ENCODE results near the gene SIGLEC11. TPM values are rescaled to one million over a fixed set of nuclear protein-coding genes. Genes with fewer than 3 reads are reported as not detected.
A peak's percentile ranks its signal among the peaks of the same experiment; 100 is the strongest.

Gene SIGLEC11
- total and polyA plus RNA-seq, 2 of the 13 experiments (the other 11 are each of a cell fraction or from before 2014, with no cell fraction given) = not detected

GRCh38 chr19:49929121-49929610, 31.8 kb downstream of the SIGLEC11 start, which contains the start of the genes ATF5 and NUP62 (continued):
- peak; percentile 100 for TF ChIP-seq ZNF687 (CRISPR knock-in tag; IDR thresholded peaks at IDR 0.05)
- TF ChIP-seq NFYB (CRISPR knock-in tag; IDR thresholded peaks at IDR 0.05) = peak; percentile 3; the same call in 1 of the 2 replicates
- 0 out of 2 replicates have a peak, but pooled peaks have one; percentile 71 for TF ChIP-seq BATF2 (CRISPR knock-in tag; IDR thresholded peaks at IDR 0.05)
- peak; percentile 77 to 88; a peak in 3 of 4 replicates for TF ChIP-seq HMGXB4 (CRISPR knock-in tag; IDR thresholded peaks at IDR 0.05; ENCODE audit: borderline replicate concordance in 1 of 2, low read depth in 1 of 2)
- peak; percentile 75; the same call in 1 of the 2 replicates for TF ChIP-seq MYNN (CRISPR knock-in tag; IDR thresholded peaks at IDR 0.05; ENCODE audit: low read depth)
- peak; percentile 92 for TF ChIP-seq GATAD1 (CRISPR knock-in tag; IDR thresholded peaks at IDR 0.05)
- TF ChIP-seq ZNF530 (CRISPR knock-in tag; IDR thresholded peaks at IDR 0.05; ENCODE audit: low read depth) = no peak; the same call in 1 of the 2 replicates
- peak; percentile 63 for TF ChIP-seq AHDC1 (CRISPR knock-in tag; IDR thresholded peaks at IDR 0.05; ENCODE audit: borderline replicate concordance)
- TF ChIP-seq KDM3A (CRISPR knock-in tag; IDR thresholded peaks at IDR 0.05; ENCODE audit: low read depth) = no peak; the same call in 1 of the 2 replicates
- no peak; the same call in 1 of the 2 replicates for TF ChIP-seq ZNF619 (CRISPR knock-in tag; IDR thresholded peaks at IDR 0.05)
- 0 out of 2 replicates have a peak, but pooled peaks have one; percentile 43 for TF ChIP-seq ZNF12 (CRISPR knock-in tag; IDR thresholded peaks at IDR 0.05)
- TF ChIP-seq RAD51 (IDR thresholded peaks at IDR 0.05; ENCODE audit: borderline replicate concordance) = no peak
- 0 out of 2 replicates have a peak, but pooled peaks have one; percentile 43 for TF ChIP-seq CAMTA2 (CRISPR knock-in tag; IDR thresholded peaks at IDR 0.05; ENCODE audit: borderline replicate concordance)
